Measurements from ENCODE around the gene CRTAC1.

GRCh38 chr10:97910661-97911060, 119.8 kb downstream of the CRTAC1 start:
- TF ChIP-seq CTCF (IDR thresholded peaks at IDR 0.05) = no peak
- no peak for TF ChIP-seq POLR2AphosphoS5 (IDR thresholded peaks at IDR 0.05)
- no peak for TF ChIP-seq POLR2A (IDR thresholded peaks at IDR 0.05)
- no peak for TF ChIP-seq EP300 (IDR thresholded peaks at IDR 0.05; ENCODE audit: low read depth)

Data from transverse colon (tissue), 4 donors.